GM20000 (cell line): ENCODE results near the gene PNPLA7.
A peak's percentile ranks its signal among the peaks of the same experiment; 100 is the strongest.

ENCODE experiments used
- DNase-seq: peaks from one replicate; pipeline ENCODE4 v3.0.0; 2012; ENCODE audit warnings: low spot score
- TF ChIP-seq, protein P1 (sequence below): IDR thresholded peaks from 2 replicates; pipeline ENCODE4 v1.5.1; 2012; ENCODE audit warnings: mild to moderate bottlenecking, control low read depth; ENCODE audit errors: extremely low read depth, missing control alignments

PNPLA7 gene

DNA sequence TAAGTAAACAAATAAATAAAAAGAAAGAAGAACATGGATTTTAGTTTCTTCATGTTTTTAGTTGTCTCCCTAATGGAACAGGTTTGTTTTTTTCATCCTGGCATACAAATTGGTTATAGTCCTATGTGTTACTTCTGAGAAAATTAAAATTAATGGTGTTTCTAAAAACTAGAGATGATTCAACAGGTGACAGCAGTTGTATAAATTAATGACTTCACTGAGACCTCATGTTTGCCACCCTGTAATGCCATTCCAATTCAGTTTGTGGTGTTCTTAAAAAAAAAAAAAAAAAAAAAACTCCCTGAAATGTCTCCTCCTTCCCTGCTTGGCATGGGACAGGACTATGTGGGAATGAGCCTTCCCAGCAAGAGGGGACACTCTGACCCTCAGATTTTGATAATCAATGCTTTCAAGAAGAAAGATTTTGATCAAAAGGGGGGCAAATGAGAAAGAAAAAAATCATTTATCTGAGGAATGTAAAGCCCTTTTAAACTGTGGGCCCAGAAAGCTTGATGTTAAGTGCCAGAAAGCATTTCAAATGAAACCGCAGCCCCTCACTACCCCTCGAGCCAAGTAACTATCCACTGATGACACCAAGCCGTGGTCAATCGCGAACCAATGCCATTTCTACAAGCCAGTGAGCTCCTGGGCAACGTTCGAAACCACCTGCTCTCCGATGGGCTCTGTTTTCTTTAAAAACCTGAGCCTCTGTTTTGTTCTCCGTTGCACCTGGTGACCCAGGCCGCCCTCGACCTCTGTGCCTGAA is 128.2 kb downstream of the PNPLA7 start:
- DNase-seq = no peak
- TF ChIP-seq, protein P1, sequence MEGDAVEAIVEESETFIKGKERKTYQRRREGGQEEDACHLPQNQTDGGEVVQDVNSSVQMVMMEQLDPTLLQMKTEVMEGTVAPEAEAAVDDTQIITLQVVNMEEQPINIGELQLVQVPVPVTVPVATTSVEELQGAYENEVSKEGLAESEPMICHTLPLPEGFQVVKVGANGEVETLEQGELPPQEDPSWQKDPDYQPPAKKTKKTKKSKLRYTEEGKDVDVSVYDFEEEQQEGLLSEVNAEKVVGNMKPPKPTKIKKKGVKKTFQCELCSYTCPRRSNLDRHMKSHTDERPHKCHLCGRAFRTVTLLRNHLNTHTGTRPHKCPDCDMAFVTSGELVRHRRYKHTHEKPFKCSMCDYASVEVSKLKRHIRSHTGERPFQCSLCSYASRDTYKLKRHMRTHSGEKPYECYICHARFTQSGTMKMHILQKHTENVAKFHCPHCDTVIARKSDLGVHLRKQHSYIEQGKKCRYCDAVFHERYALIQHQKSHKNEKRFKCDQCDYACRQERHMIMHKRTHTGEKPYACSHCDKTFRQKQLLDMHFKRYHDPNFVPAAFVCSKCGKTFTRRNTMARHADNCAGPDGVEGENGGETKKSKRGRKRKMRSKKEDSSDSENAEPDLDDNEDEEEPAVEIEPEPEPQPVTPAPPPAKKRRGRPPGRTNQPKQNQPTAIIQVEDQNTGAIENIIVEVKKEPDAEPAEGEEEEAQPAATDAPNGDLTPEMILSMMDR = no peak

DNA sequence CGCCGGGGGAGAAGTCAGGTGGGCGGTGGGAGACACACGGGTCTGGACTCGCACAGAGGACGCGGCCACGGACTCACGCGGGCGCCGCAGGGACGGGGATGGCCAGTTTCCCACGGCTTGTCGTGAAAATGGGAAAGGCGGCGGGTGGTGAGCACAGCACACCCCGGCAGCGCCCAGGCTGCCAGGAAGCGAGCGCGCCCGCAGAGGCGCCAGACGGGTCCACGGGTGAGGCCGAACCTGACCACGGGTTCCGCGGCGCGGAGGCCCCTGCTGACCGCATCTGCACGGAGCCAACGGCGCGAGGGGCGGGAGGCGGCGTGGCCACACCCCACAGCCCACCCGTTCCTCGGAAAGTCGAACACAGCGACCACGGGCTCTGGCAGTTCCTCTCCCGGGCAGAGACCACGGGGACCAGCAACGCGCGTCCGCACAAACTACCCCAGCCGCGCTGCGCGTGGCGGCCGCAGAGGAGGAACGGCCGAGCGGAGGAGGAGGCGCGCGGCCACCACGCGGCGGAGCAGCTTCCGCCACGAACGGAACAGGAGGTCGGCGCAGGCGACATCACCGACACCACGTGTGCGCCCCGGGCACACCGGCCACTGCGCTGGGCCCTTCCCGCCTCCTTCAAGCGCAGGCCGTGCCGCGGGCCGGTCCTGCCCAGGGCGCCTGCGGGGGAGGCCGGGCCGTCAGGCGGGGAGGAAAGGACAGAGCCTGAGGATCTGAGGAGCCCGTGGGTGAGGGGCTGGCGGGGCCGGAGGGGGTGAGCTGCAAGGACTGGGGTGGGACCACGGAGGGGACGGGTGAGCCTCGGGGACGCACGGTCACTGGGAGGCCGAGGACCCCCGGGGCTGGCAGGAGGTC is 132.8 kb downstream of the PNPLA7 start:
- TF ChIP-seq, protein P1 = no peak
- DNase-seq = peak; percentile 74

DNA sequence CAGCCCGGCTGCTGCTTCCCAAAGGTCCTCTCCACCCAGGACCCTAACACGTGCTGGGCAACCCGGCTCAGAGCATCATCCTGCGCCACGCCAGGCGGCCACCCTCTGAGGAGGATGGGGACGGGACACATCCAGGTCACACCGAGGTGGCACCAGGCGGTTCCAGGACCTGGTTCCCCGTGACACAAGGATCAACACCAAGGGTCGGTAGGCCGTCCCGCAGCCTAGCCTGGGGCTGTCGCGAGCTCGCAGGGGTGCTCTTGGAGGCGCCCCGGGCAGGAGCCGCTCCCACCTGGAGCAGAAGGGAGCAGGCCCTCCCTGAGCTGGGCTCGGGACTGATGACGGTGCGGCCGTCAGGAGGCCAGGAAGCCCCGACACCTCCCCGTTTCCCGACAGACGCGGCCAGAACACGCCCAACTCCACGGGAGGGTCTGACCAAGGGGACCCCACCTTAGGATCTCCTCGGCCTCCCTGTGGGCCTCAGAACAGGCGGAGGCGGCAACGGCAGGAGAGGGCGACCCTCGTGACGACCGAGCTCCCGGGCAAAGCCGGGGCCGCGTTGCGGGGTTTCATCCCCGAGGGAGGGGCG is 133.5 kb downstream of the PNPLA7 start:
- TF ChIP-seq, protein P1 = no peak

DNA sequence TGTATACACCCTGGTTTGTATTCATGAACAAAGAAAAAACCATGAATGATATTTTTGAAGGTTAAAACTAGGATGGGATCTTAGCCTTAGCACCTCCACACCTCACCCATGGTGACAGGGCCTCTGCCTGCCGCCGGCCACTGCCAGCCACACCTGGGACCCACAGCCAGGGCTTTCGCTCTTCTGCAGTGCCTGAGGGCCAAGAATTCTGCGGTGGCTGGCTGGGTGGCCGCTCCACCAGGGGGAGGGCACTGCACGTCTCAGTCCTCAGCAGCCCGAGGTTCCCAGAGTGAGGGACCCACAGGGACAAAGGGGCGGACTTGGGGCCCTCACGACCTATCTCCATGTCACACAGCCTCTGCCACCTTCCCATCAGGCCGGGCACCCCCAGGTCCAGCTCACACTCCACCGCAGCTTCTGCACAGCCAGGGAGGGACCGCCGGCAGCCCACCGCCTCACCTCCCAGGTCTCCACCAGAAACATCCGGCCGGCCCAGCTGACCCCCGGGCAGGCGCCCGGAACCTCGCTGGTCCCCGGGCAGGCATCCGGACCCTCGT is 134.1 kb downstream of the PNPLA7 start:
- no peak for DNase-seq
- TF ChIP-seq, protein P1 = no peak

More for the DNA sequence above, 133.5 kb downstream of the PNPLA7 start:
- no peak for DNase-seq

GRCh38 chr9:137415451-137415850 is 134.8 kb downstream of the PNPLA7 start:
- TF ChIP-seq, protein P1 = no peak
- no peak for DNase-seq

DNA sequence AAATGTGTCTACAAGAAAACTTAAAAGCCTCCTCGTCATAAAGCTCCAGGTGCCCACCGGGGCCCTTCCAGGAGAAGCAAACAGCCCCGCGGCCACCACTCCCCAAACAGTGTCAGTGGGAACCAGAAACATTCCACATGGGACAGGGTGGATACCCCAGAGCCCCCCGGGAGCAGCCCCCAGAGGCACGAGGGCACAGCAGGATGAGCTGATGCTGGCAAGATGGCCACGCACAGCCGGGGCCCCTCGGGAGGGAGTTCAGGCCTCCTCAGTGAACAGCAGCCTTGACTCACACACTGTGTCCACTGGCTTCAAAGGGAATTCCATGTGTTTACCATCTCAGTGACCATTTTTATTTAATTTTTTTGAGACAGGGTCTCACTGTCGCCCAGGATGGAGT is 137.8 kb downstream of the PNPLA7 start:
- TF ChIP-seq, protein P1 = no peak
- no peak for DNase-seq
